Testis (tissue), 2 donors: ENCODE results near the gene CACNA1D.

ENCODE experiments used
- POLR2A ChIP-seq: fragments of 450-650 bp; IDR thresholded peaks from one replicate; pipeline ENCODE4 v1.6.1; 2017; ENCODE audit warnings: antibody characterized with exemption, mild to moderate bottlenecking, moderate library complexity
- TF ChIP-seq, protein P1 (sequence below), 3 experiments: fragments of 450-650 bp in 2 of 3; fragments of 200-600 bp in 1 of 3; sonication (generic) in 1 of 3; IDR thresholded peaks; one replicate each; pipeline ENCODE4 v1.5.1; 2016 to 2019; ENCODE audit warnings: antibody characterized with exemption in 3 of 3, mild to moderate bottlenecking in 2 of 3, moderate library complexity in 1 of 3

DNA sequence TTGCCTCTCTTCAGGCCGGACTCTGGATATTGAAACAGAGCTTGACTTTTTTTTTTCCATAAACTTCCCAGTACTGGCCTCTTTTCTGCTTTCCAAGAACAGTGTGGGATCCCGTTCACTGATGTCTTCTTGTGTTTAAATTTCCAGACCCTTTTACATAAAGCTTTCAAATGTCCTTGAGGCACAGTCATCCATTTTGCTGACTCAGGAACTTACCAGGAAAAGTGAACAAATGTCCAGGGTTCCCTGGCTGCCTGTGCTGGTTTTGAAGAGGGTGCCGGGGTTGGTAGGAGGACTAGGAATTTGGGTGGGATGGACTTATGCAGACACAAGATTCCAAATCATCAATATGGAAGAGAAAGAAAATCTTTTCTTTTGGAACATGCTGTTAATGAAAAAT lies 283.7 kb downstream of the CACNA1D start:
- TF ChIP-seq, protein P1, sequence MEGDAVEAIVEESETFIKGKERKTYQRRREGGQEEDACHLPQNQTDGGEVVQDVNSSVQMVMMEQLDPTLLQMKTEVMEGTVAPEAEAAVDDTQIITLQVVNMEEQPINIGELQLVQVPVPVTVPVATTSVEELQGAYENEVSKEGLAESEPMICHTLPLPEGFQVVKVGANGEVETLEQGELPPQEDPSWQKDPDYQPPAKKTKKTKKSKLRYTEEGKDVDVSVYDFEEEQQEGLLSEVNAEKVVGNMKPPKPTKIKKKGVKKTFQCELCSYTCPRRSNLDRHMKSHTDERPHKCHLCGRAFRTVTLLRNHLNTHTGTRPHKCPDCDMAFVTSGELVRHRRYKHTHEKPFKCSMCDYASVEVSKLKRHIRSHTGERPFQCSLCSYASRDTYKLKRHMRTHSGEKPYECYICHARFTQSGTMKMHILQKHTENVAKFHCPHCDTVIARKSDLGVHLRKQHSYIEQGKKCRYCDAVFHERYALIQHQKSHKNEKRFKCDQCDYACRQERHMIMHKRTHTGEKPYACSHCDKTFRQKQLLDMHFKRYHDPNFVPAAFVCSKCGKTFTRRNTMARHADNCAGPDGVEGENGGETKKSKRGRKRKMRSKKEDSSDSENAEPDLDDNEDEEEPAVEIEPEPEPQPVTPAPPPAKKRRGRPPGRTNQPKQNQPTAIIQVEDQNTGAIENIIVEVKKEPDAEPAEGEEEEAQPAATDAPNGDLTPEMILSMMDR (IDR thresholded peaks at IDR 0.05) = no peak
- TF ChIP-seq POLR2A = no peak
